EL (cell line): Measurements from ENCODE around the gene PARD3.

ENCODE experiments used
- DNase-seq: peaks from one replicate; pipeline ENCODE4 v3.0.0-alpha.2; 2016

PARD3 gene

GRCh38 chr10:34736976-34737771 lies 77.9 kb downstream of the PARD3 start:
- no peak for DNase-seq

GRCh38 chr10:34734918-34735317 lies 80.2 kb downstream of the PARD3 start:
- DNase-seq, result no peak

- DNase-seq, result peak; percentile 63
Measured at GRCh38 chr10:34732926-34733325, 82.2 kb downstream of the PARD3 start.

GRCh38 chr10:34731885-34732701 lies 83.0 kb downstream of the PARD3 start:
- DNase-seq, result peak; percentile 72

- DNase-seq, result no peak
Measured at GRCh38 chr10:34731213-34731612, 83.9 kb downstream of the PARD3 start.

- no peak for DNase-seq
Measured at GRCh38 chr10:34730726-34731125, 84.4 kb downstream of the PARD3 start.

- DNase-seq, result no peak
Measured at GRCh38 chr10:34729619-34730018, 85.5 kb downstream of the PARD3 start.

- no peak for DNase-seq
Measured at GRCh38 chr10:34728361-34728760, 86.7 kb downstream of the PARD3 start.

GRCh38 chr10:34727595-34728033 lies 87.5 kb downstream of the PARD3 start:
- no peak for DNase-seq

GRCh38 chr10:34726862-34727261 lies 88.2 kb downstream of the PARD3 start:
- no peak for DNase-seq

- peak; percentile 51 for DNase-seq
Measured at GRCh38 chr10:34723750-34724149, 91.3 kb downstream of the PARD3 start.

GRCh38 chr10:34722404-34722803 lies 92.7 kb downstream of the PARD3 start:
- DNase-seq, result no peak

GRCh38 chr10:34721208-34721840 lies 93.8 kb downstream of the PARD3 start:
- peak; percentile 79 for DNase-seq

GRCh38 chr10:34719746-34720145 lies 95.3 kb downstream of the PARD3 start:
- no peak for DNase-seq

GRCh38 chr10:34719328-34719727 lies 95.8 kb downstream of the PARD3 start:
- no peak for DNase-seq

- no peak for DNase-seq
Measured at GRCh38 chr10:34717429-34717828, 97.7 kb downstream of the PARD3 start.

GRCh38 chr10:34716958-34717357 lies 98.1 kb downstream of the PARD3 start:
- DNase-seq, result no peak

- DNase-seq, result no peak
Measured at GRCh38 chr10:34716234-34716633, 98.9 kb downstream of the PARD3 start.

- no peak for DNase-seq
Measured at GRCh38 chr10:34715511-34716187, 99.4 kb downstream of the PARD3 start.

- DNase-seq, result peak; percentile 64
Measured at GRCh38 chr10:34713875-34714274, 101.2 kb downstream of the PARD3 start.

GRCh38 chr10:34711500-34711899 lies 103.6 kb downstream of the PARD3 start:
- DNase-seq, result no peak

GRCh38 chr10:34710391-34710751 lies 104.7 kb downstream of the PARD3 start:
- peak; percentile 36 for DNase-seq
